HG03558 (cell line): ENCODE results near the gene ARRB1.
"Not testable (repeated sequence)": the region's sequence is repeated elsewhere in the genome, so short reads cannot be mapped to it uniquely, and the experiment has no call there.

Experiments
- ATAC-seq: cut with Tn5 transposase; IDR thresholded peaks from one replicate; pipeline ENCODE4 v1.9.1; 2021; ENCODE audit warnings: moderate number of reproducible peaks; ENCODE audit not compliant: unreplicated experiment; ENCODE audit errors: extremely low read depth

ARRB1 gene

GRCh38 chr11:75351541-75351790, at the start of gene ARRB1:
ARRB1 (minus strand) TSS chr11:75351661; CDS start chr11:75351607, 54 bp downstream.
- ATAC-seq = no peak

DNA sequence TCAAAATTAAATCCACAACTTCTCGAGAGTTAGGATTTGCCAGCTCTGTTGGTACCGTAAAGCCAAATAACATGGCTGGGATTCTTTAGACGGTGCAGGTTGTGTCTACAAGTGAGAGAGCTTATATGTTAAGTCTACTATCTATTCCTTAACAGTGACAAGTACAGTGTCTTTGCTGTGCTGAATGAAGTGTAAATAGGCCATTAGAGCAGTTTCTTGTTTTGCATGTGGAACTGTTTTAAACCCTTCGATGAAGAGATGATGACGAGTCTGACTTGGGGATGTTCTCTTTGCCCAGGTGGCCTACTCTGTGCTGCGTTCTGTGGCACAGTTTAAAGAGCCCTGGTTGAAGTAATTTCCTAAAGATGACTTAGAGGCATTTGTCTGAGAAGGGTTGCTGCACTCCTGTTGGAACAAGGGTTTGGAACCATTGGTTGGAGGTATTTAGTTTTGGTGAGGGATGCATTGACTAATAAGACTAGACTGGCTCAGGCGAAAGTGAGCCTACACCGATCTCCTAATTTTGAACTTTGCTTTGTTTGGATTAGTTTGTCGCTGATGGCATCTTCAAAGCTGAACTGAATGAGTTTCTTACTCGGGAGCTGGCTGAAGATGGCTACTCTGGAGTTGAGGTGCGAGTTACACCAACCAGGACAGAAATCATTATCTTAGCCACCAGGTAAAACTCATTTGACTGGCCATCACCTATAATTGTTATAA, 48.8 kb upstream of the ARRB1 start:
- no peak for ATAC-seq

DNA sequence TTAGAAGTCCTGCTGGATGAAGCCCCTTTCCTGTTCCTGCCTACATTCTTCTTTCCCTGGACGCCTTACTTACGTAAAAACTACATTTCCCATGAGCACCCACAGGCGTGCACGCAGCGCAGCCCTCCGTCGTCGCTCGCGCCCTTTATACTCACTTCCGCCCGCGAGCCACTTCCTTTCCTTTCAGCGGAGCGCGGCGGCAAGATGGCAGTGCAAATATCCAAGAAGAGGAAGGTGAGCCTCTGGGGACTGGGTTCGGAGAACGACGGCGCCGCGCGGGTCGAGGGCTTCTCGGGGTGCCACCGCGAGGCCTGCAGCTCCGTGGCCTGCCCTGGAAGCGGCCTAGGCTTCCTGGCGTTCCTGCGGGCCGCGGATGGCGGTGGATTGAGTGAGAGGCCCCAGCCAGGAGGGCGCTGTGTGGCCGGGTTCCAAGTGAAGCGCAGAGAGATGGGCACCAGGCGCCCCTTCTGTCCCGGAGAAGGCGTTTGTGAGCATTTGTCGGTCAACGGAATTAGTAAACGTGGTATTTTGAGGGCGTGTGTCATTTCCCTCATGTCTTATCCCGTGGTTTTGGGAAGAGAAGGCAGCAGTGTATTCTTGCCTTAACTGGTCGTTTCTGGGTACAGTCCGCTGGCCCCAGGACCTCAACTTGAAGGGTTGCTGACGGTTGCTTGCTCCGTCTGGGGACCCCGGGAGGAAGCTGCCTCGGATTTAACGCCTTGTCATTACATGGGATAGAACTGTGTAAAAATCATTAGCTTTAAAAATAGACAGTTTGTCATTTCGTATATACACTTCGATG, 48.1 kb upstream of the ARRB1 start, which contains the start of gene RPS3:
TSS of gene RPS3 (plus strand) at position 175 of the 802 bp plus-strand sequence. CDS start at position 205, 30 bp downstream.
- ATAC-seq = peak; percentile 57

DNA sequence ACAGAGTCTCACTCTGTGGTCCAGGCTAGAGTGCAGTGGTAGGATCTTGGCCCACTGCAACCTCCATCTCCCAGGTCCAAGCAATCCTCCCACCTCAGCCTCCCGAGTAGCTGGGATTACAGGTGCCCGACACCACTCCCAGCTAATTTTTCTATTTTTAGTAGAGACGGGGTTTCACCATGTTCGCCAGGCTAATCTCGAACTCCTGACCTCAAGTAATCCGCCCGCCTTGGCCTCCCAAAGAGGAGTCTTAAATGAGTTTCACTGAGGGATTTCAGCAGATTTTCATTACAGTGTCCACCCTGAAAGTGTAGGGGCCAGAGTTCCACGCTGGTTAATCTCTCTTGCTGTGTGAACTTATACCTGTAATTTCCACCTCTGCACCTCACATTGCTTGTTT, 47.4 kb upstream of the ARRB1 start:
- ATAC-seq = no peak

- no peak for ATAC-seq
Measured at GRCh38 chr11:75394085-75394840, 42.8 kb upstream of the ARRB1 start.

GRCh38 chr11:75389925-75390324, 38.5 kb upstream of the ARRB1 start:
- no peak for ATAC-seq

- ATAC-seq = no peak
Measured at GRCh38 chr11:75389276-75389605, 37.8 kb upstream of the ARRB1 start.

DNA sequence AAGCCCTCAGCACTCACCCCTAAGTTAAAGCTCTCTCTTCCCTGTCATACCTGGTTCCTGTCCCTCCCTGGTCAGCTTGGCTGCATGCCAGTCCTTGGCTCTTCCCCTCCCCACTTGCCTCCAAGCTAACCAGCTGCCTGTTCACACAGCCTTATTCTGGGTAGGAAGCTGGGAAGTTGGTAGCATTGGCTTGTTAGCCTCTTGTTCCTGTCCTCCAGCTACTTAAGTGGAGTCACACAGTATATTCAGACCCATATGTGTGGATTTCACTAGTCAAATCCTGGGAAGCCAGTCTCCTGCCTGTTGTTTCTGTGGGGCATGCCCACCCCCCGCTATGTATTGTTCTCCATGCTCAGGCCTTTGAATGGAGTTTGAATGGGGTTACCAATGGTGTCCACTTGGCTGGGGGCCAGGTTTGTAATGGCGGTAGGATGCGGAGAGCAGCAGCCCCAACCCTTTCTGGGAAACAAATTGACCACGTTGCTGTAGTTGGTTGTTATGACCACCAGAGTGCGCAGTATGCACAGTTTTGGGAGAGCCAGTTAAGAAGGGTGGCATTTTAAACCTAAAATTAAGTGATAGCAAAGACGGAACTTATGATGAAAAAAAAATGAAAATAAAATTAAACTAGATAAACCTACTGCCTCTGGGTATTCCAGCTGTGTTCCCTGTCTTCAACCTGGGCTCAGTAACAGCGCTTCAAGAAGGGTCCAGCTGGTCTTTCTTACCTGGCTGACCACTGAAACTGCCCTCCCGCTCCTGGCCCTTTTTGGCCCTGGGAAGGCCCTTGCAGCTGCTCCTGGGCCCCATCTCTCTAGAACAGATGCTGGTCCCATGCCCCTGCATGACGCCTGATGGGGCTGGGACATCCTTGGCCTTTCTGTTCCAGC, 37.2 kb upstream of the ARRB1 start:
- ATAC-seq = no peak

DNA sequence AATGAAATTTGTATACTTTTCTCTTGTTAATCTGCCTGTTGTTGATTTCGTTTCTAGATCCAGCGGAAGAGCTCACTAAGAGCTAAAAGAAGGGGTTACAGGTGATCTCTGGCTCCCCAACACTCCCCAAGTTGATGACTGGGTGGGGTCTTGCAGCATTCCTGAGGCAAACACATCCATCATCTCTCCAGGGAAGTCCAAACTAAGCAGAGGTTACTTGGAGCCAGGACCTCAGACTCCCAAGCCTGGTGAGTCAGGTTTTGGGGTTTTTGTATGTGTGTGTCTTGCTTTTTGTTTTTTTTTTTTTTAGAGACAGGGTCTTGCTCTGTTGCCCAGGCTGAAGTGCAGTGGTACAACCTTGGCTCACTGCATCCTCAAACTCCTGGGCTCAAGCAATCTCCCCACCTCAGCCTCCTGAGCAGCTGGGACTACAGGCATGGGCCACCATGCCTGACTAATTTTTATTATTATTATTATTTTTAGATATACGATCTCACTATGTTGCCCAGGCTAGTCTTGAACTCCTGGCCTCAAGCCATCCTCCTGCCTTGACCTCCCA, 36.4 kb upstream of the ARRB1 start:
- ATAC-seq = no peak

DNA sequence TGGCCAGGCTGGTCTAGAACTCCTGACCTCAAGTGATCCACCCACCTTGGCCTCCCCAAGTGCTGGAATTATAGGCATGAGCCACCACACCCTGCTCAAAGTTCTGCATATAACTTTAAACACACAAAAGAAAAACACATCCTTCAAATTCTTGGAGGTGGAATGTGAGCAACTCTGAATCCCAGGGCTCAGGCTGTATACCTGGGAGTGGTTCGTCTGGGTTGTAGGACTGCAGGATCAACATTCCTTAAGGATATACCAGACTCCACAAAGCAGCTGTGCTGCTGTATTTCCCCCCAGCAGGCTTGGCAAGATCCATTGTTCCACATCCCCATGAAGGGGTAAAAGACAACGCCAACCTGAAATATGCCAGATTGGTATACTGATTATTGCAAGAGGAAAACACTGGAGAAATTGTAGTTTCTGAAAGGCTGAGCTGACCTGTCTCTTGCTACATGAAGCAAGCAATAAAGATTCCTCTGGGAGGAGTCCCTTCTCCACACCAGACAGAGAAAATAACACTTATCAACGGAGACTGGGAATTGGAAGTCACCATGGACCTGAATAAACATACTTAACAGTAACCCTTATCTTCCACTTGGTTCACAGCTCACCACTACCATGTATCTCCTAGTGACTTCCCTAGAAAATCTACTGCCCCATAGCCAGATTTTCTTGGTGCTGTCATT, 35.6 kb upstream of the ARRB1 start:
- no peak for ATAC-seq

DNA sequence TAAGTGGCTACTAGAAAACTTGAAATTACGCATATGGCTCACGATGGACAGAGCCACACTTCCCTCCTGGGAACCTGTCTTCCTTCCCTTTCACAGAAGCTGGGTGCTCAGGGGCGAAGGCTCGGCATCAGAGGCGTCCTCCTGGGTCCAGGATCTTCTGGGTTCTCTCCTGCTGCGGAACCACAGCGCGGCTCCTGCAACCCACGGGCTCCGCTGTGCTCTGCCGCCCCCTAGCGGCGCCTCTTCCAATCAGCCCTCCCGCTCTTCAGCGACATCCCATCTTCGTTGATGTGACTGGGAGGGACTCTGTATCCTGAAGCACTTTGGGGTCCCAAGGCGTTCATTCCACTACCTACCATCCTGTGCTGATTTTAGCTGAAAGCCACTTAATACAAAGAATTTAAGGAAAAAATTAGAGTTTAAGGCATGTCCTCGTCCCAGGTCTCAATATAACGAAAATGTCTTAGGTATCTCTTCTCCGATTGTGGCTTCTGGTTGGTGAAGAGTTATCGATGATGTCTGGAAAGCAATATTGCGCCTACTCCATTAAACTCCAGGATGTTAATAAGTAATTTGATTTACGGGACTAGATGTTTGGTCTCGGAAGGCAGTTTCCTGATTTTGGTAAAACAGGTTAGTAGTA, 33.1 kb upstream of the ARRB1 start:
- no peak for ATAC-seq

- no peak for ATAC-seq
Measured at GRCh38 chr11:75383246-75383645, 31.8 kb upstream of the ARRB1 start.

GRCh38 chr11:75380716-75381420, 29.4 kb upstream of the ARRB1 start:
- ATAC-seq = no peak

DNA sequence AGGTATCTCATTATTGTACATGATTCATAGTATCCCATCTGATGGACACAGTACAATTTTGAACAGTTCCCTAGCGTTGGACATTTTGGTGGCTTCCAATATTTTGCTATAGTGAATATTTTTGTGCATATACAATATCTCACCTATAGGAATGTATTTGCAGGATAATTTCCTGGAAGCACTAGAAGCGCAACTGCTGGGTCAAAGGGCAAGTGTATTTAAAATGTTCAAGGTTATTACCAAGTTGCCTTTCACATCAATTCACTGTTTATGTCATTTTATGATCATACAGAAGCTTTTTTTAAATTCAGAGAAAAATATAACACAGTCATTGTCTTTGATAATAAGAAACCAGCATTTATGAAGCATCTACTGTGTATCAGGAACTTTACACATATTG, 28.8 kb upstream of the ARRB1 start:
- no peak for ATAC-seq

GRCh38 chr11:75378776-75379175, 27.3 kb upstream of the ARRB1 start:
- not testable (repeated sequence) for ATAC-seq

DNA sequence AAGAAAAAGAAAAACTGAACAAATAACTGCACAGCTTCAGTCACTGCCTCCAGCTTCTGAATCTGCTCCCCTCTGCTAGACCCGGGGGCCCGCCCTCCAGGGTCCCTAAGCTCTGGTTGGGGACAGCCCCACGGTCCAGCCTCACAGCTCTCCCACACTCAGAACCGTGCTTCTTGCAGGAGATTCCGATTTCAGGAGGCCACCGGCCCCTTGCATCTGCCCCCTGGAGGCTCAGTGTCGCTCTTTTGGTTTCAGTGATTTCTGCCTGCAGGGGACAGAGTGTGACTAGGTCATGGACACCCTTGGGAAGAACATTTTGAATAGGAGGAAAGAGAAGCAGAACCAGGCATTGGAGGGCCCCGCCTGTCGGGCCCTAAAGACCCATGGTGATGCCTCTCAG, 24.7 kb upstream of the ARRB1 start:
- ATAC-seq = no peak

- ATAC-seq = no peak
Measured at GRCh38 chr11:75375626-75376025, 24.2 kb upstream of the ARRB1 start.

DNA sequence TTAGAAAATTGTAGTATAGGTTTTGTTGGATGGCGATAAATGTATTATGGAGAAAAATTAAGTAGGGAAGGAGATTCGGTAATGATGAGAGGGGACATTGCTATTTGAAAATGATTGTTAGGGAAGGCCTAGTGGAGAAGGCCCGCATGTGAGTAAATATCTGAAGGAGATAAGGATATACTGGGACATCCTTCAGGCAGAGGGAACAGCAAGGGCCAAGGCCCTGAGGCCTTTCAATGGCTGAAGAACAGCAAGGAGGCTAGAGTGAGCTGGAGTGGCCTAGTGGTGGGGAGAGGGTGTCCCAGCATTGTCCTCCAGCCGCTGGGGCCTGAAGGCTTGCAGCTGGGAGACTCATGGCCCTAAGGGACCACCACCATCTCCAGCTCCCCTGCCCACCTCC, 23.2 kb upstream of the ARRB1 start:
- ATAC-seq = no peak
